ENCODE results near the gene C16orf54. TPM values are rescaled to one million over a fixed set of nuclear protein-coding genes. Genes with fewer than 3 reads are reported as not detected.
"Not testable (repeated sequence)": the region's sequence is repeated elsewhere in the genome, so short reads cannot be mapped to it uniquely, and the experiment has no call there.

The C16orf54 gene
- total and polyA plus RNA-seq, 2 donors (not counting 1 experiment from before 2014, with no cell fraction given), result not detected

DNA sequence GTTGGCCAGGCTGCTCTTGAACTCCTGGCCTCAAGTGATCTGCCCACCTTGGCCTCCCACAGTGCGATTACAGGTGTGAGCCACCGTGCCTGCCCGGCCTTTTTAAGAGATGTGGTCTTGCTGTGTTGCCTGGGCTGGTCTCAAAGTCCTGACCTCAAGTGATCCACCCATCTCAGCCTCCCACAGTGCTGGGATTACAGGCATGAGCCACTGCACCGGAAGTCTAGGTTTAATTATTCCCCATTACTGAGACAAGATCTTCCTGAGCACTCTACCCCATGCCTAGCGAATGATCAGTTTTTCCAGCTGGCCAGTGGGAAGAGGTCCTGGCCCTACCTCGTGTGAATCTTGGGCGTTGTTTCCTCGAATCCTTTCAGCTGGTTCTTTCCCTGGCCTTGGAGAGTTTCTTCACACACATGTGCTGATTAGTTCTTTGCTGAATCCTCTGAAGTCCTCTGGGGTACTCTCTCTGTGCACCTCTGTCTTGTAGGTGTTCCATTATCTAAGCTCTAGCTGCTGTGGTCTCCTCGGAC lies 18.9 kb downstream of the C16orf54 start:
- Histone ChIP-seq H3K36me3 (ENCODE audit: control insufficient read depth, insufficient read depth, low read length) (no peaks in the 10 kb centered on the region), H3K4me3 (replicated peaks in 1 of 4; ENCODE audit: control extremely low read depth in 1 of 4, insufficient read depth in 1 of 4, low read depth in 3 of 4, low read length in 4 of 4) (no peak overlapping the region), H4K20me1 (ENCODE audit: control insufficient read depth, extremely low read depth, insufficient read depth, low read length) (no peaks in the 10 kb centered on the region), H3K27me3 (ENCODE audit: control insufficient read depth, insufficient read depth, low read length) (peaks cover 3% of the 10 kb centered on the region), H3K9ac (ENCODE audit: insufficient read depth, low read length) (no peak overlapping the region), H3K27ac (ENCODE audit: insufficient read depth, low read length) (no peak overlapping the region), H3K9me3 (ENCODE audit: control insufficient read depth, insufficient read depth, low read depth, low read length) (no peaks in the 10 kb centered on the region), H2AFZ (ENCODE audit: low read length) (no peak overlapping the region), H3K4me2 (ENCODE audit: extremely low read depth, insufficient read depth, low read length) (no peak overlapping the region), H3K4me1 (ENCODE audit: control insufficient read depth, extremely low read depth, insufficient read depth, low read length) (no peaks in the 10 kb centered on the region), H3K79me2 (ENCODE audit: control insufficient read depth, insufficient read depth, low read length) (no peaks in the 10 kb centered on the region)
- no peak for TF ChIP-seq EZH2 (IDR thresholded peaks at IDR 0.05; ENCODE audit: low read length, missing control alignments)
- no peak for TF ChIP-seq CTCF (conservative IDR thresholded peaks at IDR 0.05 in 1 of 2, IDR thresholded peaks at IDR 0.05 in 1 of 2; ENCODE audit: low read depth in 1 of 2, low read length in 2 of 2)
- DNase-seq (ENCODE audit: low read depth in 2 of 2), result no peak

DNA sequence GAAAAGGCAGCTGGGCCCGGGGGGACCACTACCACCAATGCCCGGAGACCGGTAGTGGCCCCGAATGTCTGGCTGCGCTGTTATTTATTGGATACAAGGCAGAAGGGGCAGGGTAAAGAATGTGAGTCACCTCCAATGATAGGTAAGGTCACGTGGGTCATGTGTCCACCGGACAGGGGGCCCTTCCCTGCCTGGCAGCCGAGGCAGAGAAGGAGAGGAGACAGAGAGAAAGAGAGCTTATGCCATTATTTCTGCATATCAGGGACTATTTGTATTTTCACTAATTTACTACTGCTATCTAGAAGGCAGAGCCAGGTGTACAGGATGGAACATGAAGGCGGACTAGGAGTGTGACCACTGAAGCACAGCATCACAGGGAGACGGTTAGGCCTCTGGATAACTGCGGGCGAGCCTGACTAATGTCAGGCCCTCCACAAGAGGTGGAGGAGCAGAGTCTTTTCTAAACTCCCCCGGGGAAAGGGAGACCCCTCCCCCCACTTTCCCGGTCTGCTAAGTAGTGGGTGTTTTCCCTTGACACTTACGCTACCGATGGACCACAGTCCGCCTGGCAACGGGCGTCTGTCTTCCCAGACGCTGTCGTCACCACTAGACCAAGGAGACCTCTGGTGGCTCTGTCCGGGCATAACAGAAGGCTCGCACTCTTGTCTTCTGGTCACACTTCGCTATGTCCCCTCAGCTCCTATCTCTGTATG lies 24.5 kb downstream of the C16orf54 start:
- not testable (repeated sequence) for H3K9ac ChIP-seq (ENCODE audit: insufficient read depth, low read length); H2AFZ ChIP-seq (ENCODE audit: low read length); H3K4me1 ChIP-seq (ENCODE audit: control insufficient read depth, extremely low read depth, insufficient read depth, low read length); H3K4me3 ChIP-seq (replicated peaks in 1 of 4; ENCODE audit: control extremely low read depth in 1 of 4, insufficient read depth in 1 of 4, low read depth in 3 of 4, low read length in 4 of 4); H3K9me3 ChIP-seq (ENCODE audit: control insufficient read depth, insufficient read depth, low read depth, low read length); H3K27ac ChIP-seq (ENCODE audit: insufficient read depth, low read length); H3K27me3 ChIP-seq (ENCODE audit: control insufficient read depth, insufficient read depth, low read length); H4K20me1 ChIP-seq (ENCODE audit: control insufficient read depth, extremely low read depth, insufficient read depth, low read length); H3K36me3 ChIP-seq (ENCODE audit: control insufficient read depth, insufficient read depth, low read length); H3K79me2 ChIP-seq (ENCODE audit: control insufficient read depth, insufficient read depth, low read length); H3K4me2 ChIP-seq (ENCODE audit: extremely low read depth, insufficient read depth, low read length)
- DNase-seq (ENCODE audit: low read depth in 2 of 2), result peak; percentile 62 to 66
- peak; percentile 53 to 65 for TF ChIP-seq CTCF (conservative IDR thresholded peaks at IDR 0.05 in 1 of 2, IDR thresholded peaks at IDR 0.05 in 1 of 2; ENCODE audit: low read depth in 1 of 2, low read length in 2 of 2)

GRCh38 chr16:29720703-29721102 lies 25.1 kb downstream of the C16orf54 start:
- no peak for DNase-seq (ENCODE audit: low read depth in 2 of 2)

More at GRCh38 chr16:29720703-29721102, 25.1 kb downstream of the C16orf54 start:
- Histone ChIP-seq H3K4me3 (replicated peaks in 1 of 4; ENCODE audit: control extremely low read depth in 1 of 4, insufficient read depth in 1 of 4, low read depth in 3 of 4, low read length in 4 of 4) (no peak overlapping the region), H3K79me2 (ENCODE audit: control insufficient read depth, insufficient read depth, low read length) (no peaks in the 10 kb centered on the region), H3K9me3 (ENCODE audit: control insufficient read depth, insufficient read depth, low read depth, low read length) (no peaks in the 10 kb centered on the region), H3K36me3 (ENCODE audit: control insufficient read depth, insufficient read depth, low read length) (no peaks in the 10 kb centered on the region), H2AFZ (ENCODE audit: low read length) (no peak overlapping the region), H4K20me1 (ENCODE audit: control insufficient read depth, extremely low read depth, insufficient read depth, low read length) (no peaks in the 10 kb centered on the region), H3K9ac (ENCODE audit: insufficient read depth, low read length) (no peak overlapping the region), H3K27ac (ENCODE audit: insufficient read depth, low read length) (no peak overlapping the region), H3K4me1 (ENCODE audit: control insufficient read depth, extremely low read depth, insufficient read depth, low read length) (no peaks in the 10 kb centered on the region), H3K27me3 (ENCODE audit: control insufficient read depth, insufficient read depth, low read length) (peaks cover 4% of the 10 kb centered on the region), H3K4me2 (ENCODE audit: extremely low read depth, insufficient read depth, low read length) (no peak overlapping the region)
- no peak for TF ChIP-seq CTCF (conservative IDR thresholded peaks at IDR 0.05 in 1 of 2, IDR thresholded peaks at IDR 0.05 in 1 of 2; ENCODE audit: low read depth in 1 of 2, low read length in 2 of 2)
- no peak for TF ChIP-seq EZH2 (IDR thresholded peaks at IDR 0.05; ENCODE audit: low read length, missing control alignments)
